GM21367 (cell line): ENCODE results near the gene DAGLA.
"Not testable (repeated sequence)": the region's sequence is repeated elsewhere in the genome, so short reads cannot be mapped to it uniquely, and the experiment has no call there.

Experiments used
- ATAC-seq: cut with Tn5 transposase; IDR thresholded peaks from one replicate; pipeline ENCODE4 v1.9.1; 2021; ENCODE audit not compliant: unreplicated experiment

DAGLA gene

GRCh38 chr11:61679893-61680621, at the start of gene DAGLA:
Gene DAGLA, plus strand, starts transcription at chr11:61680391. Its CDS starts 39,765 bp downstream, at chr11:61720156.
- no peak for ATAC-seq

- ATAC-seq = no peak
These were observed 48.1 kb upstream of the DAGLA start for GRCh38 chr11:61632096-61632495.

GRCh38 chr11:61635304-61635703, 44.9 kb upstream of the DAGLA start:
- no peak for ATAC-seq

- ATAC-seq = no peak
These were observed 44.4 kb upstream of the DAGLA start for GRCh38 chr11:61635787-61636186.

- ATAC-seq = no peak
These were observed 43.5 kb upstream of the DAGLA start for GRCh38 chr11:61636676-61637075.

- no peak for ATAC-seq
These were observed 42.9 kb upstream of the DAGLA start for GRCh38 chr11:61637277-61637676.

- no peak for ATAC-seq
These were observed 40.3 kb upstream of the DAGLA start for GRCh38 chr11:61639816-61640443.

- no peak for ATAC-seq
These were observed 38.0 kb upstream of the DAGLA start for GRCh38 chr11:61642162-61642561.

GRCh38 chr11:61645179-61645868, 34.9 kb upstream of the DAGLA start:
- no peak for ATAC-seq

GRCh38 chr11:61647529-61647928, 32.7 kb upstream of the DAGLA start:
- no peak for ATAC-seq

- no peak for ATAC-seq
These were observed 29.2 kb upstream of the DAGLA start for GRCh38 chr11:61650781-61651571.

GRCh38 chr11:61652135-61652534, 28.1 kb upstream of the DAGLA start:
- no peak for ATAC-seq

- no peak for ATAC-seq
These were observed 25.8 kb upstream of the DAGLA start for GRCh38 chr11:61654397-61654829.

GRCh38 chr11:61655266-61656159, 24.7 kb upstream of the DAGLA start:
- not testable (repeated sequence) for ATAC-seq

GRCh38 chr11:61656347-61657077, 23.7 kb upstream of the DAGLA start:
- no peak for ATAC-seq

GRCh38 chr11:61657566-61658290, 22.5 kb upstream of the DAGLA start:
- ATAC-seq = no peak

- ATAC-seq = no peak
These were observed 20.6 kb upstream of the DAGLA start for GRCh38 chr11:61659413-61660196.

- not testable (repeated sequence) for ATAC-seq
These were observed 19.2 kb upstream of the DAGLA start for GRCh38 chr11:61660997-61661396.
